A204.1 (cell line): ENCODE data around the gene HOXC4.

ENCODE experiments used
- FAIRE-seq: peaks from 2 replicates; lab custom pipeline; 2012; peaks lifted over from hg19 to GRCh38; lab: Jason Lieb, UNC

The HOXC4 gene

GRCh38 chr12:54016051-54016450 is 37.6 kb upstream of the HOXC4 start:
- FAIRE-seq = no peak

- peak; percentile 92 for FAIRE-seq
Measured at GRCh38 chr12:54016478-54016964, 37.1 kb upstream of the HOXC4 start.

- no peak for FAIRE-seq
Measured at GRCh38 chr12:54017027-54017788, 36.4 kb upstream of the HOXC4 start.

- FAIRE-seq = no peak
Measured at GRCh38 chr12:54017878-54018467, 35.7 kb upstream of the HOXC4 start.

GRCh38 chr12:54018468-54018984 is 35.1 kb upstream of the HOXC4 start:
- FAIRE-seq = no peak

- no peak for FAIRE-seq
Measured at GRCh38 chr12:54019091-54019811, 34.4 kb upstream of the HOXC4 start.

DNA sequence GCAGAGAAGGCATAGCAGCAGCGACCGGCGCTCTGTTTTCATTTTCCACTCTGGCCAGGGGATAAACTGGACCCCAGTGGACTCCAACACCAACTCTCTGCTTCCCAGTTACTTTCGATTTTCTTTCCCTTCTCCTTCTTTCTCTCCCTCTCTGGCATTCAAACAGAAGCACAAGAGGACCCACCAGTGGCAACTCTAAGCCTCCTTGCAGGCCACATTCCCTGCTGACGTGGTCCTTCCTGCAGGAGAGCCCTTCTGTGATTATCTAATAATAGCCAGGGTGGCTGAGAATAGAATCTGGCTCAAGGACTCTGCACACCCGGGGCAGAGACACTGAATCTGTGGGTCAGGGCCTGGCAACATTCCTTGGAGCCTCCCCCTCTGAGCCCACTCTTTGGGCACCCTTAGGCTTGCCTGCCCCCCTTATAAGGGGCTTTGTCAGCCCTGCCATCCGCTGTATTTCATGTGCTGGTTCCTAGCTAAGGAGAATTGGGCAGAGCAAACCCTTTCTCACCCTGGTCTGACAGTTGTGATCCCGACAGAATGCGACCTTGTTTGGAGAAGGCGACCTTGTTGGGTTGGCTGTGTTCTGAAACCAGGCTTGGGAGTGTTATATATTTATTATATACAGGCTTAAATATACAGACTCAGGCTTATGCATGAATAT is 33.6 kb upstream of the HOXC4 start:
- FAIRE-seq = no peak

GRCh38 chr12:54020591-54021405 is 32.8 kb upstream of the HOXC4 start:
- FAIRE-seq = no peak

GRCh38 chr12:54021432-54022013 is 32.1 kb upstream of the HOXC4 start:
- FAIRE-seq = no peak

GRCh38 chr12:54022960-54023884 is 30.4 kb upstream of the HOXC4 start:
- no peak for FAIRE-seq

DNA sequence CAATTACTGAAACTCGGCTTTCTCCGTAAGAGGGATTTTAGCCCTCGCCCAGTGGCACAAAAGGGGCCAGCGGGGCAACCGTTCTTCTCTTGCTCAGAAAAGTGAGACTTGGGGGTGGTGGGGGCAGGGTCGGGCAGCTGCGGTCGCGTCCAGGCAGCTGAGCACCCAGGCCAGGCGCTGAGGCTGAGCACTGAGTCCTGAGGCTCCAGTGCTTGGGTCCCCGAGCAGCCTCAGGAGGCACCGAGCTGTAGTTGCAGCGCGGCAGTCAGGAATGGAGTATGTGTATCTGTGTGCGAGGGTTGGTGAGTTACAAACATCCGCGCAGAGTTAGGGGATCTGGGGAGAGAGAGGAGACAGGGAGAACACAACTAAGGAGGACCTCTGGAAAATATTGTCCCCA is 29.5 kb upstream of the HOXC4 start:
- FAIRE-seq = no peak

GRCh38 chr12:54024581-54025305 is 28.9 kb upstream of the HOXC4 start:
- no peak for FAIRE-seq

DNA sequence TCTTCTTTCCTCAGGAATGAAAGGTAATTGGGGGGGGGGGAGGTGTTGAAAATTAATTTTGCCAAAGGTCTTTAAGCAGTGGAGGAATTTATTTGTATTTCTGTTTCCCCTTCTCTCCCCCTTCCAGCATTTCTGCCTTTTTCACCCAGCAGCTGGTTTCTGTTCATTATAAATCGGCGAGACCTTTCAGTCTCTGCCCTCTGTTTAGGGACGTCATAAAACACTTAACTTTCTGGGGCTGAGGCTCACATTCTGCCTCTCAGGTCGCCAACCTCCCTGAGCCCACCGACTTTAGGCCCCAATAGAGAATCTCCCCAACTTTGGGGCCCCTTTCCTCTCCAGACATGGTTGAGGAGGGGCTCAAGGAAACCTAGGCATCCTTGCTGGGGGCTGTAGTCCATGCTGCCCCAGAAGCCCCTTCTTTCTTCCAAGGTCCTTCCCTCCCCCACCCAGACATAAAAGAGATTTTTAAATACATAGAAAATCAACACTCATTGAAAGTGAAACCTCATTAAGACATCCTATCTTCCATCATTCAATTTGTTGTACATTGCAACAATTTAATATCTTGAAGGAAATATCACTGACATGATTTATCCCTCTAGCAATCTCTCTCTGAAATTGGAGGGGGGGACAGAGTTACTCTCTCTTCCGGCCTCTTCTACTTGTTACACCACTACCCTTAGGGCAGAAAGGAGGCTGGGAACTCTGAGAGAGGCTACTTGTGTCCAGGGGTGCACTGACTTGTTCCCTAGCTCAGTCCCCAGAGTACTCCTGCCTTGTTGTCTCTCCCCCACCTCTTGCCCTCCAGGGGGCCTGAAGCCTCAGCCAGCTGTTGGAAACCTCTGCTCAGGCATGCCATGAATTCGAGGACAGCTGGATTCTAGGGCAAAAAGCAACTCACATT is 27.9 kb upstream of the HOXC4 start:
- FAIRE-seq = no peak

DNA sequence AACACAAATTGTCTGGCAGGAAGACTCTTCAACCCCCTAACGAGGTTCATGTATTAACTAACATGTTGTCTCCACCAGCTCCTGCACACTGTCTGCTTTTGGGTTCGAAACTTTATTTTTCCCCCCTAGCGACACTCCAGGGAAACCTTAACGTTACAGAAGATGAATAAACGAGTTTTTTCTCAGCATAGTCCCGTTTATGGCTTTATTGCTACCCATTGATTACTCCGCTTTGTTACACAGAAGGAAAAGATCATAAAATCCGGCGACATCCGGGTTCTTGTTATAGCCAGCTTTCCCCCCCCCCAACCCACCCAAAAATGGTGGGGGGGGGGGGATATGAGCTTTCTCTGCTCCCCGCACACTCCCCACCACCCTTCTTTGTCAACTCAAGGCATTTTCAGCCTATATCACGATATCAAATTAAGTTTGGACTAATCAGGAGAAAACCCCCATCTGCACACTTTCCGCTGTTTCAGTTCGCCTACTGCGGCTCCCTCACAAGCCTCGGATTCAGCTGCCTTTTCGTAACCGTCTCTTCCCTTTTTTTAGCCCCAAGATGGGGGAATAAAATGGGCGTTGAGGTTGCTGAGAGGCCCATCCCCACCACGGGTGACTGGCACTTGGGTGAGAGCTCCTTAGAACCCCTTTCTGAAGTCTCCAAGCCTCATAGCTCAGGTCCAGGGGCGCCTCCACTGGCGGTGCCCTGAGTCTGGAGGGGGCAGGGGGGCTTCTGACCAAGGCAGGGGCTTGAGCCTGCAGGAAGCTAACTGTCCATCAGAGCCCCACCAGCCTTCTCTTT is 26.8 kb upstream of the HOXC4 start:
- FAIRE-seq = no peak

- no peak for FAIRE-seq
Measured at GRCh38 chr12:54027442-54027786, 26.2 kb upstream of the HOXC4 start.

DNA sequence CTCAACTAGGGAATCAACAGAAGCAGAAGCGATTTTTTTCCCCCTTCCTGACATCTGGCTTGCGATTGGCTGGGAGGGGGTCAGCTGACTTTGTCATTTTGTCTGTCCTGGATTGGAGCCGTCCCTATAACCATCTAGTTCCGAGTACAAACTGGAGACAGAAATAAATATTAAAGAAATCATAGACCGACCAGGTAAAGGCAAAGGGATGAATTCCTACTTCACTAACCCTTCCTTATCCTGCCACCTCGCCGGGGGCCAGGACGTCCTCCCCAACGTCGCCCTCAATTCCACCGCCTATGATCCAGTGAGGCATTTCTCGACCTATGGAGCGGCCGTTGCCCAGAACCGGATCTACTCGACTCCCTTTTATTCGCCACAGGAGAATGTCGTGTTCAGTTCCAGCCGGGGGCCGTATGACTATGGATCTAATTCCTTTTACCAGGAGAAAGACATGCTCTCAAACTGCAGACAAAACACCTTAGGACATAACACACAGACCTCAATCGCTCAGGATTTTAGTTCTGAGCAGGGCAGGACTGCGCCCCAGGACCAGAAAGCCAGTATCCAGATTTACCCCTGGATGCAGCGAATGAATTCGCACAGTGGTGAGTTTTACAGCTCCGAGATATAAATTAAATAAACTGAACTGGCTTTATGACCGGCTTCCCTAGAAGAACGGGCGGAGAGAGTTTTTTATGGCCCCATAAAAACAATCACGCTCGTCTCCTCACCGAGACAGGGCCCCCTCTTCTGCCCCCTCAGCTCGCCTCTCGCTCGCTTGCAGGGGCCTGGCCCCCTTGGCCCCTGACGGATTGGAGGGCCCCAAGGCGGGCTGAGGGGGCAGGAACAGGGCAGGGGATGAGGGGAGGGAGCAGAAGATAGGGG is 25.1 kb upstream of the HOXC4 start, which contains the start of gene HOXC6:
Gene HOXC6, plus strand, starts transcription at position 127 of the 888 bp plus-strand sequence. Its CDS starts 82 bp downstream, at position 209.
- FAIRE-seq = peak; percentile 92
